HL-60/S4 treated with retinoic acid at 250 ng/mL for 4 days and 3 days (cell line): ENCODE results near the gene MDN1.

Experiments used
- in situ Hi-C: fragments of 300-500 bp; cut with MboI; formaldehyde crosslinking; loops from 2 replicates; pipeline ENCODE4 v1.7.0; 2022; ENCODE audit warnings: low sequenced_read_pairs

MDN1 gene

DNA sequence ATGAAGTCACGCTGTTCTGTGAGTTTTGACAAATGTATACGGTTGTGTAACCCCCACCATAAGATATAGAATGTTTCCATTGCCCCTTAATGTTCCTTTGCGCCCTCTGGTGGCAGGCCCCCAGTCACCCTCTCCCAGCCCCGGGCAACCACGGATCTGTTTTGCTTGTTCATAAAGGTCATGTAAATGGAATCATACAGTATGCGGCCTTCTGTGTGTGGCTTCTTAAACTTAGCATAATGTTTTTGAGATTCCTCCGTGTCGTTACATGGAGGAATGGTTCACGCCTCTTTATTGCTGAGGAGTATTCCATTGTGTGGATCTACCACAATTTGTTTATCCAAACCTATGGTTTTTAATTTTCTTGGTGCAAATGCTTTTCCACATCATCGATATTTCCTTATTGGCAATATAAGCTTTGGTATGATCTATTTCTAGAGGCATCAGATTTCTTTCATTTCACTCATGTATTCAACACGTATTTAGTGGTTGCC lies 209.4 kb downstream of the MDN1 start:
- in situ Hi-C loops = loop anchor here (25.0 kb wide), 2 partner anchors 173 to 623 kb away; partner anchors contain the start of gene ANKRD6

DNA sequence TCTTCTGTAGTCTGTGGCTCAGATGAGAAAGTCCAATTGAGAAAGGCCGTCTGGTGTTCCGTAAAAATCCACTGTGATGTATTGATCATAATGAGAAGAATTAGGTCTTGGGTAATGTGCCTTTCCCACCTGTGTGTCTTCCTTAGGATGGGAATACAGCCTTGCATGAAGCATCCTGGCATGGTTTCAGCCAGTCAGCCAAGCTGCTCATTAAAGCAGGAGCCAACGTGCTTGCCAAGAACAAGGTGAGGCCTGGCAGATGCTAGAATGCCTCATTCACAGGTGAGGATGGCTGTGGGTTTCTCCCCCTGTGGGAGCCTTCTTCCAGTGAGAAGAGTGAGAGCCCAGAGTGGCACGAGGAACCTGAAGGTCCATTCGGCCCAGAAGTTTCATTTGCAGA lies 213.7 kb downstream of the MDN1 start:
- in situ Hi-C loops = loop anchor here (25.0 kb wide), 2 partner anchors 169 to 619 kb away; partner anchors contain the start of gene ANKRD6

DNA sequence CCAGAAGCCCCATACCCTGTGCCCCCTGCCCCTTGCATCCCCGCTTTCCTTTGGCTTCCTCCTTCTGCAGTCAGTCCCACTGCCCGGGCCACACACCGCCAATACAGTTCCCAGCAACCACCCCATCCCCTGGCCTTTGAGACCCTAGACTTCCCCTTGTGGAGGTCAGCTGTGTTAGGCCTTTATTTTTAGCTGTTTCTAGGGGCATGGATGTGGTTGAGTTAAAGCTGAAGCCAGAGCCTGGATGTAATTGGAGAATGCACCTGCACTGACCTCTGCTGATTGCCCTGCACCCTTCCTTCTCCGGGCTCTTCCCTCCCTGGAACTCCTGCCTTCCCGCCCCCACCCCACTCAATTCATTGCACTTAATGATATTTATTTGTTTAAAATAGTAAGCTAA lies 214.9 kb downstream of the MDN1 start:
- in situ Hi-C loops = loop anchor here (25.0 kb wide), 2 partner anchors 167 to 617 kb away; partner anchors contain the start of gene ANKRD6

DNA sequence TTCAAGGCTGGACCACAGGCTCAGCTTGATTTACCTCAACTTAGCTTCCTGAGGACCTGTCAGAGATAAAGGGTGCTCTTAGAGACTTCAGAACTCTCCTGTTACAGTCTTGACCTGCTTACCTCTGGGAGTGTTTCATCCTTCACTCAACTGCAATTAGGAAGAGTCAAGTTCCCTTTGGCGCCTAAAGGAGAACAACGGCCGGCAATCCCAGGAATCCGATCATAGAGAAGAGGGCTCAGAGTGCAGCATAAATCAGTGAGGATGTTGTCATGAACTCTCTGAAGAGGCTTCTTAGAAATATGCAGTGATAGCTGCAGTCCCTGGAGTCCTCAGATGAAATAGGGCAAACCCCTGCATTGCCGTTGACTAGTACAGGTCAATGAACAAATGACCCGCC lies 217.4 kb downstream of the MDN1 start:
- in situ Hi-C loops = loop anchor here (25.0 kb wide), 2 partner anchors 165 to 615 kb away; partner anchors contain the start of gene ANKRD6

DNA sequence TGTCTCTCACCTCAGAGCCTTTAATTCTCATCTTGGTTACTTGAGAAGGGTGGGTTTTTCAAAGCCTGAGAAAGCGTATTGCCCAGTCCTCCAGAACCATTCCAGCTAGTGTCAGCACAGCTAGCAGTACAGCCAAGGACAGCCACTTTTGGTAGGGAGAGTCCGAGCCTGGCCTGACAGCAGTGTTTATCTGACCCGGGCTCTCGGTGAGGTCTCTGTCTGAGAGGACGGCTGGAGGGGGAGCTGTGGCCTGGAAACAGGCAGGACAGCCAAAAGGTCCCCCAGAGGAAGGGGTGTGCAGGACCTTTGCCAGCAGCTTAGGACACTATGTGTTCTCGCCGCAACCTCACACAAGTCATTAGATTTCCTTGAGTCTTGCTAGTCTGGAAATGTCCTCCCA lies 219.9 kb downstream of the MDN1 start:
- in situ Hi-C loops = loop anchor here (25.0 kb wide), 2 partner anchors 162 to 612 kb away; partner anchors contain the start of gene ANKRD6

DNA sequence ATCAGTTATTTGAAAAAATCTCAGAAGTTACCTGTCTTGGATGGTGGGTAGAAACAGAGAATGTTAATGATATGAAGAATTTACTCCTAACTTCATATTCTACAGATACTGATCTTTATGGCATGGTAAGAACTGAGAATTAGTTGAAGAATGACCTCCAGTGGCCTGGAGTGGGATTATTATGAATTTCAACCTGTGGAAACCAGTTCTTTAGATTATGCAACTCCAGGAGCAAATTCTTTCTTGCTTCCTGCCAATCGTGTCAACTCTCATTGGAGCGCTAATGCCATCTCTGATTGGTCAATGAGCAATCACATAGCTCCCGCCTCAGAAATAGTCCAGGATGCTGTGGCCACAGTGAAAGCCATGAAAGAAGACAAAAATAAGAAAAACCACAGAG lies 221.6 kb downstream of the MDN1 start:
- in situ Hi-C loops = no loop called here

DNA sequence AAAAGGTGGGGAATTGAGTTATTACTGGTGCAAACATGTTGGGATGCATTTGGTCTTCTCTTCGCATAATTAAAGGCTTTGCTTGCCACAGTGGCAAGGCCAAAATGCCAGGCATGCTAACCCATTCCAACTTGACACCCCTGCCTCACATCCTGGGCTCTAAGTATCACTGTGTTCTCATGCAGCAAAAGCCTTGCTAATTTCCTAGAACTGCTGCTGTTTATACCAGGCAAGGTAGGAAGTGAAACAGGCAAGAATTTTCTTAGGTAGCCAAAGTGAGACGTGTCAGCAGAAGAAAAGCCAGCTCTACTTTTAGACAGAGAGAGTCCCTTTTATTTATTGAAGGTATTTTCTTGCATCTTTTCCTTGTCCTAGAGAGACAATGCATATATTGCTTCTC lies 222.2 kb downstream of the MDN1 start:
- in situ Hi-C loops = no loop called here

DNA sequence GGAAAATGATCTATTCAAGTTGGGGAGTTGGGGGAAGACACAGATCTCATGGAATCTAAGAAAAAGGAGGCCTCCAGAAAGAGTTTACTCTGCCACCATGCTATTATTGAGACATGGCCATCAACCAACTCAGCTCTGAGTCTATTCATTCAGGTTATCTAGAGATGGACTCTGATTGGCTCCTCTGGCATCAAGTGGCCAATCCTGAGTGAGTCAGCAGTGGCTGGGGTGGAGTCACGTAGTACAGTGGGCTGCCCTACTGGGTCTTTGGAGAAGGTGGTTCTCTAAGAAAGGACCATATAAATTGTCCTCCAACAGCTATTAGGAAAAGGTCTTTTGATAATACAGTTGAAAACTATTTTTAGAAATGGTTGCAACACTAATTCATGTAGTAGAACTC lies 223.1 kb downstream of the MDN1 start:
- in situ Hi-C loops = no loop called here

DNA sequence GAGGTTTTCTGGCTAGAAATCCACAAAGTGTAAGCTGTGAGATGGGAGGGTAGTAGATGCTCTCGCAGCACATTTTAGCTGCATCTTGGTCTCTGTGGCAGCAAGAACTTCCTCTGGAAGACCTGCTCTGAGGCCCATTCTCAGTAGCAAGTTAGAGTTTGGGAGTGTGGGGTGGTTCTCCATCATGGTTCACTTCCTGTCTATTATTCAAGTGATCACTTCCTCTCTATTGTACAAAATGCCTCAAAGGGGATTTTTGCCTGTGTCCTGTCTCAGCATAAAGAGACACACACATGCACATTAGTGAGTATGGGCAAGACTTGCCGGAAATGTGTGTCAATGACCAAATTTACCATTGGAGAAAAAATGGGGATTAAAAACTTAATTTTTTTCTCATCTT lies 223.5 kb downstream of the MDN1 start:
- in situ Hi-C loops = no loop called here
